K562 (cell line): ENCODE measurements around the gene SNIP1. TPM values are rescaled to one million over a fixed set of nuclear protein-coding genes. Genes with fewer than 3 reads are reported as not detected.

Experiments
- CXXC5 ChIP-seq: fragments of 250-450 bp; sonication (Bioruptor Pico); IDR thresholded peaks from 2 replicates; pipeline ENCODE4 v1.8.0; 2022; ENCODE audit warnings: inconsistent platforms, mild to moderate bottlenecking, moderate library complexity
- DIDO1 ChIP-seq: fragments of 450-650 bp; IDR thresholded peaks from 2 replicates; pipeline ENCODE4 v1.6.1; 2016; ENCODE audit warnings: low read depth, missing biosample characterization, missing genetic modification characterization
- EGR1 ChIP-seq: fragments of 450-650 bp; conservative IDR thresholded peaks from 2 replicates; pipeline ENCODE4 v1.6.1; 2017; ENCODE audit warnings: mild to moderate bottlenecking
- HCFC1 ChIP-seq: IDR thresholded peaks from 2 replicates; pipeline ENCODE4 v1.6.1; 2012; ENCODE audit warnings: low read depth, low read length, improper control_type of control experiment
- HDAC6 ChIP-seq: IDR thresholded peaks from 2 replicates; pipeline ENCODE4 v1.6.1; 2012; ENCODE audit warnings: low read depth, mild to moderate bottlenecking, control low read depth, inconsistent platforms, low read length, moderate library complexity
- L3MBTL2 ChIP-seq: fragments of 450-650 bp; IDR thresholded peaks from 2 replicates; pipeline ENCODE4 v1.6.1; 2016; ENCODE audit warnings: mild to moderate bottlenecking, moderate library complexity
- MAZ ChIP-seq, 2 experiments: fragments of 450-650 bp in 1 of 2; sonication (generic) in 1 of 2; formaldehyde crosslinking; IDR thresholded peaks in 1 of 2; conservative IDR thresholded peaks in 1 of 2; 2 replicates each; pipeline versions ENCODE4 v1.4.0 to v1.5.0; 2020; ENCODE audit warnings: mild to moderate bottlenecking in 1 of 2, missing genetic modification reagents in 1 of 2
- POLR2A ChIP-seq: fragments of 450-650 bp; conservative IDR thresholded peaks from 2 replicates; pipeline ENCODE4 v1.6.1; 2016
- POLR2B ChIP-seq: fragments of 450-650 bp; IDR thresholded peaks from 2 replicates; pipeline ENCODE4 v1.6.1; 2018; ENCODE audit warnings: low read depth; ENCODE audit not compliant: partially characterized antibody
- TCF7L2 ChIP-seq: fragments of 150-350 bp; IDR thresholded peaks from 2 replicates; pipeline ENCODE4 v1.6.1; 2016; ENCODE audit warnings: low read depth, mild to moderate bottlenecking, low read length, moderate library complexity
- WHSC1 ChIP-seq: IDR thresholded peaks from one replicate; pipeline ENCODE4 v1.6.1; 2012; ENCODE audit warnings: low read length, control low read depth, inconsistent platforms
- ZNF263 ChIP-seq: sonication (generic); formaldehyde crosslinking; IDR thresholded peaks from 2 replicates; pipeline ENCODE4 v1.8.0; 2022; ENCODE audit warnings: mild to moderate bottlenecking, missing genetic modification reagents, borderline replicate concordance
- ZNF311 ChIP-seq: fragments of 250-450 bp; sonication (Bioruptor Pico); IDR thresholded peaks from 2 replicates; pipeline ENCODE4 v1.4.0; 2020; ENCODE audit warnings: mild to moderate bottlenecking, moderate library complexity
- ZNF696 ChIP-seq: fragments of 250-450 bp; sonication (Bioruptor Pico); conservative IDR thresholded peaks from 2 replicates; pipeline ENCODE4 v1.4.0; 2020; ENCODE audit warnings: mild to moderate bottlenecking, moderate library complexity
- polyA plus RNA-seq, 8 experiments: library from polyadenylated mRNA; depleted of rRNA in 4 of 8; stranded (reverse) in 5 of 8; unstranded in 3 of 8; fragments of >200 nt; fragmentation: Nextera tagmentation in 2 of 8; fragmentation: Illumina TruSeq in 1 of 8; extraction: Ambion mirVana in 2 of 8; extraction: Trizol in 1 of 8; gene quantifications; 2 replicates each; pipeline versions ENCODE4 v1.2.1 to v1.2.3, GENCODE V29; 2011 to 2014; ENCODE audit warnings: inconsistent platforms in 1 of 8, missing spikeins in 1 of 8
- total RNA-seq, 7 experiments: library from RNA; depleted of rRNA in 6 of 7; stranded (reverse); fragments of >200 nt in 6 of 7; fragmentation: Illumina TruSeq in 2 of 7; extraction: Trizol in 2 of 7; gene quantifications; 2 replicates each; pipeline versions ENCODE4 v1.2.1 to v1.2.3, GENCODE V29; 2011 to 2021; ENCODE audit warnings: low replicate concordance in 1 of 7
- TF ChIP-seq, protein P1 (sequence below): sonication (generic); formaldehyde crosslinking; IDR thresholded peaks from 2 replicates; pipeline ENCODE4 v1.8.1; 2023; ENCODE audit warnings: mild to moderate bottlenecking, missing genetic modification reagents
- TF ChIP-seq, protein P2 (sequence below): sonication (generic); formaldehyde crosslinking; IDR thresholded peaks from 2 replicates; pipeline ENCODE4 v1.8.0; 2022; ENCODE audit warnings: mild to moderate bottlenecking, missing genetic modification reagents, borderline replicate concordance
- TF ChIP-seq, protein P3 (sequence below), 2 experiments: IDR thresholded peaks in 1 of 2; conservative IDR thresholded peaks in 1 of 2; 2 replicates each; pipeline ENCODE4 v1.6.1; 2016; ENCODE audit warnings: low read depth in 2 of 2, mild to moderate bottlenecking in 1 of 2, missing compliant biosample characterization in 1 of 2, missing genetic modification characterization in 1 of 2, moderate library complexity in 1 of 2
- TF ChIP-seq, protein P4 (sequence below), 2 experiments: fragments of 450-650 bp; IDR thresholded peaks; 2 replicates each; pipeline ENCODE4 v1.6.1; 2016

Gene SNIP1
- total and polyA plus RNA-seq, 9 of the 15 experiments (the other 6 are each of a cell fraction or from before 2014, with no cell fraction given) = 2.9 to 25.9 (median 14.6) TPM

GRCh38 chr1:37556712-37557196 is 2.7 kb upstream of the SNIP1 start, which contains the start of gene DNALI1 (continued):
- TF ChIP-seq, protein P1, sequence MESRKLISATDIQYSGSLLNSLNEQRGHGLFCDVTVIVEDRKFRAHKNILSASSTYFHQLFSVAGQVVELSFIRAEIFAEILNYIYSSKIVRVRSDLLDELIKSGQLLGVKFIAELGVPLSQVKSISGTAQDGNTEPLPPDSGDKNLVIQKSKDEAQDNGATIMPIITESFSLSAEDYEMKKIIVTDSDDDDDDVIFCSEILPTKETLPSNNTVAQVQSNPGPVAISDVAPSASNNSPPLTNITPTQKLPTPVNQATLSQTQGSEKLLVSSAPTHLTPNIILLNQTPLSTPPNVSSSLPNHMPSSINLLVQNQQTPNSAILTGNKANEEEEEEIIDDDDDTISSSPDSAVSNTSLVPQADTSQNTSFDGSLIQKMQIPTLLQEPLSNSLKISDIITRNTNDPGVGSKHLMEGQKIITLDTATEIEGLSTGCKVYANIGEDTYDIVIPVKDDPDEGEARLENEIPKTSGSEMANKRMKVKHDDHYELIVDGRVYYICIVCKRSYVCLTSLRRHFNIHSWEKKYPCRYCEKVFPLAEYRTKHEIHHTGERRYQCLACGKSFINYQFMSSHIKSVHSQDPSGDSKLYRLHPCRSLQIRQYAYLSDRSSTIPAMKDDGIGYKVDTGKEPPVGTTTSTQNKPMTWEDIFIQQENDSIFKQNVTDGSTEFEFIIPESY (CRISPR knock-in tag) = peak; percentile 45; the same call in 1 of the 2 replicates
- TF ChIP-seq ZNF696 (no peak), POLR2A (peak; percentile 68), EGR1 (peak; percentile 100), CXXC5 (CRISPR knock-in tag) (no peak), ZNF263 (no peak), TCF7L2 (no peak), ZNF311 (no peak), HDAC6 (no peak), HCFC1 (peak; percentile 25; the same call in 1 of the 2 replicates), L3MBTL2 (peak; percentile 43; the same call in 1 of the 2 replicates), WHSC1 (no peak), POLR2B (peak; percentile 52), DIDO1 (tag) (no peak), MAZ (CRISPR knock-in tag; conservative IDR thresholded peaks at IDR 0.05 in 1 of 2, IDR thresholded peaks at IDR 0.05 in 1 of 2) (0 out of 4 replicates have a peak, but pooled peaks of 1 of the 2 experiments have one; percentile 30)
- TF ChIP-seq, protein P2, sequence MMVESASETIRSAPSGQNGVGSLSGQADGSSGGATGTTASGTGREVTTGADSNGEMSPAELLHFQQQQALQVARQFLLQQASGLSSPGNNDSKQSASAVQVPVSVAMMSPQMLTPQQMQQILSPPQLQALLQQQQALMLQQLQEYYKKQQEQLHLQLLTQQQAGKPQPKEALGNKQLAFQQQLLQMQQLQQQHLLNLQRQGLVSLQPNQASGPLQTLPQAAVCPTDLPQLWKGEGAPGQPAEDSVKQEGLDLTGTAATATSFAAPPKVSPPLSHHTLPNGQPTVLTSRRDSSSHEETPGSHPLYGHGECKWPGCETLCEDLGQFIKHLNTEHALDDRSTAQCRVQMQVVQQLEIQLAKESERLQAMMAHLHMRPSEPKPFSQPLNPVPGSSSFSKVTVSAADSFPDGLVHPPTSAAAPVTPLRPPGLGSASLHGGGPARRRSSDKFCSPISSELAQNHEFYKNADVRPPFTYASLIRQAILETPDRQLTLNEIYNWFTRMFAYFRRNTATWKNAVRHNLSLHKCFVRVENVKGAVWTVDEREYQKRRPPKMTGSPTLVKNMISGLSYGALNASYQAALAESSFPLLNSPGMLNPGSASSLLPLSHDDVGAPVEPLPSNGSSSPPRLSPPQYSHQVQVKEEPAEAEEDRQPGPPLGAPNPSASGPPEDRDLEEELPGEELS (CRISPR knock-in tag) = 0 out of 2 replicates have a peak, but pooled peaks have one; percentile 31
- TF ChIP-seq, protein P3, sequence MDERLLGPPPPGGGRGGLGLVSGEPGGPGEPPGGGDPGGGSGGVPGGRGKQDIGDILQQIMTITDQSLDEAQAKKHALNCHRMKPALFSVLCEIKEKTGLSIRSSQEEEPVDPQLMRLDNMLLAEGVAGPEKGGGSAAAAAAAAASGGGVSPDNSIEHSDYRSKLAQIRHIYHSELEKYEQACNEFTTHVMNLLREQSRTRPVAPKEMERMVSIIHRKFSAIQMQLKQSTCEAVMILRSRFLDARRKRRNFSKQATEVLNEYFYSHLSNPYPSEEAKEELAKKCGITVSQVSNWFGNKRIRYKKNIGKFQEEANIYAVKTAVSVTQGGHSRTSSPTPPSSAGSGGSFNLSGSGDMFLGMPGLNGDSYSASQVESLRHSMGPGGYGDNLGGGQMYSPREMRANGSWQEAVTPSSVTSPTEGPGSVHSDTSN (CRISPR knock-in tag; IDR thresholded peaks at IDR 0.05; ENCODE audit: low read depth) = no peak
- TF ChIP-seq, protein P3 (tag; conservative IDR thresholded peaks at IDR 0.05; ENCODE audit: low read depth) = no peak
- TF ChIP-seq, protein P4, sequence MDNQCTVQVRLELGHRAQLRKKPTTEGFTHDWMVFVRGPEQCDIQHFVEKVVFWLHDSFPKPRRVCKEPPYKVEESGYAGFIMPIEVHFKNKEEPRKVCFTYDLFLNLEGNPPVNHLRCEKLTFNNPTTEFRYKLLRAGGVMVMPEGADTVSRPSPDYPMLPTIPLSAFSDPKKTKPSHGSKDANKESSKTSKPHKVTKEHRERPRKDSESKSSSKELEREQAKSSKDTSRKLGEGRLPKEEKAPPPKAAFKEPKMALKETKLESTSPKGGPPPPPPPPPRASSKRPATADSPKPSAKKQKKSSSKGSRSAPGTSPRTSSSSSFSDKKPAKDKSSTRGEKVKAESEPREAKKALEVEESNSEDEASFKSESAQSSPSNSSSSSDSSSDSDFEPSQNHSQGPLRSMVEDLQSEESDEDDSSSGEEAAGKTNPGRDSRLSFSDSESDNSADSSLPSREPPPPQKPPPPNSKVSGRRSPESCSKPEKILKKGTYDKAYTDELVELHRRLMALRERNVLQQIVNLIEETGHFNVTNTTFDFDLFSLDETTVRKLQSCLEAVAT (IDR thresholded peaks at IDR 0.05) = 0 out of 4 replicates have a peak, but pooled peaks of 1 of the 2 experiments have one; percentile 32
